GM12874 (cell line): ENCODE data around the gene THSD4.

Source experiments
- TF ChIP-seq, protein P1 (sequence below): IDR thresholded peaks from 2 replicates; pipeline ENCODE4 v1.5.1; 2011; ENCODE audit warnings: low read depth, mild to moderate bottlenecking, control low read depth, low read length, moderate library complexity; ENCODE audit not compliant: insufficient read depth

The THSD4 gene

DNA sequence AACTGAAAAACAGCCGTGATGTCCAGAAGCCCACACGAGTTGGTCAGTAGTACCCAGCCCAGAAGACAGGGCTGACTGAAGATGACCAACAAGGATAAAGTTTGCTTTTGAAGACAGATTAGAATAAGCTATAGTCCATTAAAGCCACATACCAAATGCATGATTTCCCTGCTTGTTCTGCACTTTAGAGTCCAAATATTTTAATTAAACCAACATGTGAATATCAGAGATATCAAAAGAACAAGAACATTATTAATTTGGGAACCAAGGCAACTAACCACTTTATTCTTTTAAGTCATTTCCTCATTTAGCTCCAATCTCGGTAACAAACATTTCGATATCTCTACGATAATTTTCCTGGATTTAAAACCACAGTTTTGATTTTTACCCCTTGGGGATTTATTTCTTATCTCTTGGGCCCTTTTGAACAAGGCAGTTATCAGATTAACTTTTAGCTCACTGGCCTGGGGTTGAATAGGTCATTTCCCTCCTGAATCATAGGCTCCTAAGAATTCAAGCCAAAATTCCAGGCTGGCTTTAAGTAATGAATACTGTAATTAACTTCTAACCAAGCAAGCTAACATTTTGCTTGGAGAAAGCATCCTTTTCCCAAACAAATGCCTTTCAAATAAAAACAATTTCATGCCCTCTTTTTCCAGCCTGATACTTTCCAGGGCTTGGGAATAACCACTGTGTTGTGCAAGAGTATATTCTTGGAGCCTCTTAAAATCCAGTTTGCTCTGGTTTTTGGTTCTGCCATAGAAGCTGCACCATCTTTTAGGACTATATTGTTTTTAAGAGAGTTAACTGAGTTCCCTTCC, 592.2 kb downstream of the THSD4 start:
- TF ChIP-seq, protein P1, sequence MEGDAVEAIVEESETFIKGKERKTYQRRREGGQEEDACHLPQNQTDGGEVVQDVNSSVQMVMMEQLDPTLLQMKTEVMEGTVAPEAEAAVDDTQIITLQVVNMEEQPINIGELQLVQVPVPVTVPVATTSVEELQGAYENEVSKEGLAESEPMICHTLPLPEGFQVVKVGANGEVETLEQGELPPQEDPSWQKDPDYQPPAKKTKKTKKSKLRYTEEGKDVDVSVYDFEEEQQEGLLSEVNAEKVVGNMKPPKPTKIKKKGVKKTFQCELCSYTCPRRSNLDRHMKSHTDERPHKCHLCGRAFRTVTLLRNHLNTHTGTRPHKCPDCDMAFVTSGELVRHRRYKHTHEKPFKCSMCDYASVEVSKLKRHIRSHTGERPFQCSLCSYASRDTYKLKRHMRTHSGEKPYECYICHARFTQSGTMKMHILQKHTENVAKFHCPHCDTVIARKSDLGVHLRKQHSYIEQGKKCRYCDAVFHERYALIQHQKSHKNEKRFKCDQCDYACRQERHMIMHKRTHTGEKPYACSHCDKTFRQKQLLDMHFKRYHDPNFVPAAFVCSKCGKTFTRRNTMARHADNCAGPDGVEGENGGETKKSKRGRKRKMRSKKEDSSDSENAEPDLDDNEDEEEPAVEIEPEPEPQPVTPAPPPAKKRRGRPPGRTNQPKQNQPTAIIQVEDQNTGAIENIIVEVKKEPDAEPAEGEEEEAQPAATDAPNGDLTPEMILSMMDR = no peak

DNA sequence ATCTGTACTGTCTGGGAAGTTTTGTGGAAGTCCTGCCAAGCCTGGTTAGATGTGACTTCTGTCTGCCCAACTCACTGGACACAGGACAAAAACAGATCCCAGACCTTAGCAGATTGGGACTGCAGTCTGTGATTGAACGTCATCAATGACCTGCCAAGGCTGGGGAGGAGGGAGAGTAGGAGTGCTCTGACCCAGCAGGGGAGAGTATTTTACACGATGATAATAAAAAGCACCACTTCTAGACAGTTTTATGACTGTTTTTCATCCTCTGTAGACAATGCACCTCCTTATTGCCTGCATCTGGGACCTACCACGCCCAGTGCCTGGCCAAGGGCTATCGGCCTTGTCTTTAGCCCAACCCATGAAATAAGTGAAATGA, 592.8 kb downstream of the THSD4 start:
- TF ChIP-seq, protein P1 = no peak

DNA sequence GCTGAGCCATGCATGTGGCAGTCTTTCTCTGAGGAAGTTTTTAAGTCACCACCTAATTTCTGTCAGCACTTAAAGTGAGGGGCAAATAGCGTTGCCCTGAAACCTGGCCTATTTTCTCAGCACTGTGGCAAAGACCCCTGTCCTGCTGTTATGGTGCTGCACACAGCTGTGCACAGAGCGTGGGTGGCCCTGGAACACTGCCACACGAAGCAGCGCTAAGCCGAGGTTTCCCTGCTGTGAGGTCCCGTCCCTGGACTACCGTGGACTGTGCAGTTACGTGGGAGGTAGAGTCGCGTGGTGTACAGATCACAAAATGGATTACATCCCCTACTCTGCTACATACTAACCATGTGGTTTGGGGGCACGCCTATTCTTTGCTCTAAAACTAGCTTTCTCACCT, 593.5 kb downstream of the THSD4 start:
- TF ChIP-seq, protein P1 = no peak

DNA sequence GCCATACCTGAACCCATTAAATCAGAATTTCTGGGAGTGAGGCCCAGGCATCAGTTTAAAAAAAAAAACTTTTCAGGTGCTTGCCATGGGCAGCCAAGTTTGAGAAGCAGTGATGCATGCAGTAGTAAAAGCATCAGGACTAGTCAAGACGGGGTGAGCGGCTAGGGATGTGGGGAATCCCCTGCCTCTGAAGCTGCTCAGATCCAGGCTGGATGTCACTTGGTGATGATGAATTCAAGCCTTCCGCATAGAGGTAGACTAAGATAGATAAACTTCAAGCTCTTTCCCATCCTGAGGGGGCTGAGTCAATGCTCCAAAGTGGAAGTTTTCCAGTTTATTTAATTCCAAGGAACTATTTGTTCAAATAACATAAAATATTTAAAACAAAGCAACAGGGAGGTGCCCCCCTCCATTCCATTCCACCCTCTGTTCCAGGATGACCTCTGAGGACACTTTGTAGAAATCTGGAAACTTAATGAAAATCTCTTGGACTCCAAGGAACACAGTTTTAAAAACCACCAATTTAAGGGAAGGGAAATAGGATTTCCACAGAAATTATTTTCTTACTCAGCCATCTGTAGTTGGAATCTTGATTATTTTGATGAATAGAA, 594.6 kb downstream of the THSD4 start:
- TF ChIP-seq, protein P1 = no peak

DNA sequence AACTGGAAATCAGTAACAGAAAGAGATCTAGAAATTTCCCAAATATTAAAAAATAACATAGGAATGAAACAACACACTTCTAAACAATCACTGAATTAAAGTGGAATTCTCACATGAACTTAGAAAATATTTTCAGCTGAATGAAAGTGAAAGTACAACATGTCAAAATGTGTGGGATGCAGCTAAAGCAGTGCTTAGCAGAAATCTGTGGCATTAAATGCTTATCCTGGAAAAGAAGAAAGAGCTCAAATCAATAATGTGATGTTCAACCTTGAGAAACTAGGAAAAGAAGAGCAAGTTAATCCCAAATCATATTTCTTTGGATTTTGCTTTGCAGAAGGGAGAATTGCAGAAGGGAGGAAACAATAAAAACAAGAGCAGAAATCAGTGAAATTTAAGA, 596.9 kb downstream of the THSD4 start:
- TF ChIP-seq, protein P1 = no peak

DNA sequence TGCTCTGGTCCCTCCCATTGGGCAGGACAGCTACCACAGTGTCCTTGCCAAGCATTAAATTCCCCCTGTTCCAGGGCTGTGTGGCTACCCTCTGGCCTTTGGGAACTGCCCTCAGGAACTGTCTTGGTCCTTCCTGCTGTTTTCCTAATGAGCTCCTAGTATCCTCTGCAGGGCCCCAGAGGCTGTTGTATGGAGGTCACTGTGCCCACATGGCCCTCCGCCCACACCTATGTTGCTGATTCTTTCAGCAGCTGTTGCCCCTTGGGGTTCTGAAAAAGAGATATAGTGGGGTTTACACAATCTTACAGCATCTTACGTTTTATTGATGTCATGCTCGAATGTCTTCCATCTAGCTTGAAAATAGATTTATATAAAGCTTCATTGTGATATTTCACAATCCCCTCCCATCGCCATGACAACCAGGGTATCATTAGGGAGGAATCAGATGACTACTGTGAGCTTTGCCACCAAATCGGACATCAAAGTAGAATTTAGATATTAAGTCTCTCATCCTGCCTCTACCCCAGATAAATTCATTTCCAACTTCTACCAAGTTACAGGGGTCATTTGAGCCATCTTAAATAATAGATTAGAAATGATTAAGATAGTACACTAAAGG, 598.0 kb downstream of the THSD4 start:
- TF ChIP-seq, protein P1 = no peak

DNA sequence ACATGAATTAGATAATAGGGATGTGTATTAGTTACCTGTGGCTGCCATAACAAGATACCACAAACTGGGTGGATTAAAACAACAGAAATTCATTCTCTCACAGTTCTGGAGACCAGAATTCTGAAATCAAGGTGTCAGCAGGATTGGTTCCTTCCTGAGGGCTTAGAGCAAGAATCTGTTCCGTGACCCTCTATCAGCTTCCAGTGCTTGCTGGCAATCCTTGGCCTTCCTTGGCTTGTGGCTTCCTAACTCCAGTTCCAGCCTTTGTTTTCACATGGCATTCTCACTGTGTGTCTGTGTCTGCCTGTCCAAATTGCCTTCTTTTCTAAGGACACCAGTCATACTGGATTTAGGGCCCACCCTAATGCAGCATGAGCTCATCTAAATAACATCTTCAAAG, 600.6 kb downstream of the THSD4 start:
- TF ChIP-seq, protein P1 = no peak
